ENCODE measurements around the gene DAD1. TPM values are rescaled to one million over a fixed set of nuclear protein-coding genes. Genes with fewer than 3 reads are reported as not detected.

DAD1 gene
- total RNA-seq, 4 donors from 2014 or later = 31.4 to 154 (median 141) TPM

DNA sequence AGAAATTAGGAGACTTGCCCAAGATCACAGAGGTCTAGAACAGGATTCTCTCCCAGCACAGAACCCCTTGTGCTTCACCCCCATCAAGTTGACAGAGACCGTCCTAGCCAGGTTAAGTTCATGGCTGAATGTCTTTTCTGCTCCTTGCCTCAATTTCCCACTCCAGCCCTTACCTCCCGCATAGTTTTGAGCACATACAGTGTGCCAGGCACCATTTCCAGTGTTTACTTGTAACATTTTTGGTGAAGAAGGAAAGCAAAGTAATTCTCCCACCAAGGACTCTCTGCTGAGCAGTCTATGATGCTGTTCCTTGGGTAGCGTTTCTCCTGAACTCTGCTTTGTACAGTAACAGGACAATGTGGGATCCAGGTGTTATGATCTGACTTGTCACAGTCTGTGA lies 10.3 kb upstream of the DAD1 start:
- DNase-seq = no peak
- whole genome bisulfite sequencing, 2 donors (ENCODE audit: low coverage in 1 of 2) = 72 to 78% methylated on average over 3 of the region's 3 CpGs
- in situ Hi-C loops (cut with MboI; ENCODE audit: low pct_ligation_motif_present in 1 of 4, low pct_unique_long_range_greater_than_20kb in 1 of 4, low sequenced_read_pairs in 3 of 4) = loop anchor here in 1 of 4 donors (25.0 kb wide), 1 partner anchor 238 kb away; the partner anchor contains the start of genes MMP14 and MRPL52
- H3K4me3 ChIP-seq = peak overlapping the region in 3 of 4 donors; percentile 64 to 73 (median 68)
- H3K27me3 ChIP-seq = no peaks in the 10 kb centered on the region
- H3K36me3 ChIP-seq = peaks cover 0 to 20% (median 9%) of the 10 kb centered on the region in 4 donors
- TF ChIP-seq, protein P1, sequence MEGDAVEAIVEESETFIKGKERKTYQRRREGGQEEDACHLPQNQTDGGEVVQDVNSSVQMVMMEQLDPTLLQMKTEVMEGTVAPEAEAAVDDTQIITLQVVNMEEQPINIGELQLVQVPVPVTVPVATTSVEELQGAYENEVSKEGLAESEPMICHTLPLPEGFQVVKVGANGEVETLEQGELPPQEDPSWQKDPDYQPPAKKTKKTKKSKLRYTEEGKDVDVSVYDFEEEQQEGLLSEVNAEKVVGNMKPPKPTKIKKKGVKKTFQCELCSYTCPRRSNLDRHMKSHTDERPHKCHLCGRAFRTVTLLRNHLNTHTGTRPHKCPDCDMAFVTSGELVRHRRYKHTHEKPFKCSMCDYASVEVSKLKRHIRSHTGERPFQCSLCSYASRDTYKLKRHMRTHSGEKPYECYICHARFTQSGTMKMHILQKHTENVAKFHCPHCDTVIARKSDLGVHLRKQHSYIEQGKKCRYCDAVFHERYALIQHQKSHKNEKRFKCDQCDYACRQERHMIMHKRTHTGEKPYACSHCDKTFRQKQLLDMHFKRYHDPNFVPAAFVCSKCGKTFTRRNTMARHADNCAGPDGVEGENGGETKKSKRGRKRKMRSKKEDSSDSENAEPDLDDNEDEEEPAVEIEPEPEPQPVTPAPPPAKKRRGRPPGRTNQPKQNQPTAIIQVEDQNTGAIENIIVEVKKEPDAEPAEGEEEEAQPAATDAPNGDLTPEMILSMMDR (IDR thresholded peaks at IDR 0.05) = no peak
- TF ChIP-seq POLR2A (IDR thresholded peaks at IDR 0.05) = no peak
- no peak for TF ChIP-seq EP300 (IDR thresholded peaks at IDR 0.05; ENCODE audit: low read depth)
- no peak for TF ChIP-seq POLR2AphosphoS5 (IDR thresholded peaks at IDR 0.05)
- peaks cover 6 to 28% (median 17%) of the 10 kb centered on the region in 4 donors for H3K4me1 ChIP-seq
- no peaks in the 10 kb centered on the region for H3K9me3 ChIP-seq
- intact Hi-C loops (cut with DNase I; ENCODE audit: low total_unique reads) = no loop called here
- H3K27ac ChIP-seq = peak overlapping the region in 3 of 4 donors; percentile 88 to 91 (median 91)

DNA sequence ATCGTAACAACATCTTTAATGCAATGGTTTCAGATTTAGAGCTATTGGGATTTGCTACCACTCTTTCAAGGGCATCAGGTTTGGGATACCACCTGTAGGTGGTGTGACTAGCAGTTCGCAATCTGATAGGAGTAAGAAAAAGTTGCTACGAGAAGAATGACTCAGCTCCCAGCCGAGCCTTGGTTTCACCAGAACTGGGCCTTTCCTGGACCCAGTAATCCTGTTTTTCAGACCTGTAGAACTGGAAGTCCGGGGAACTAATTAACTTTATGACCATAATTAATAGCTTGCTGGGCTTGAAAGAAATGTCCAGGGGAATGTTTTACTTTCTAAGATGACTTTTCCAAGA lies 9.8 kb upstream of the DAD1 start:
- Histone ChIP-seq H3K27me3 (no peaks in the 10 kb centered on the region), H3K9me3 (no peaks in the 10 kb centered on the region), H3K36me3 (peaks cover 0 to 18% (median 7%) of the 10 kb centered on the region in 4 donors), H3K27ac (peak overlapping the region; percentile 84 to 91 (median 90)), H3K4me3 (peak overlapping the region; percentile 41 to 73 (median 66)), H3K4me1 (peaks cover 6 to 32% (median 19%) of the 10 kb centered on the region in 4 donors)
- DNase-seq = peak; percentile 60
- WGBS, 2 donors (ENCODE audit: low coverage in 1 of 2) = 0 to 3% methylated on average over 1 to 5 of the region's 5 CpGs
- intact Hi-C loops (cut with DNase I; ENCODE audit: low total_unique reads) = no loop called here
- in situ Hi-C loops (cut with MboI; ENCODE audit: low pct_ligation_motif_present in 1 of 4, low pct_unique_long_range_greater_than_20kb in 1 of 4, low sequenced_read_pairs in 3 of 4) = loop anchor here in 1 of 4 donors (25.0 kb wide), 1 partner anchor 238 kb away; the partner anchor contains the start of genes MMP14 and MRPL52
- TF ChIP-seq EP300 (IDR thresholded peaks at IDR 0.05; ENCODE audit: low read depth) (no peak), POLR2AphosphoS5 (IDR thresholded peaks at IDR 0.05) (peak in 1 of 3 donors; percentile 12)
- TF ChIP-seq, protein P1 (IDR thresholded peaks at IDR 0.05) = peak in 2 of 5 experiments; percentile 9 to 36

DNA sequence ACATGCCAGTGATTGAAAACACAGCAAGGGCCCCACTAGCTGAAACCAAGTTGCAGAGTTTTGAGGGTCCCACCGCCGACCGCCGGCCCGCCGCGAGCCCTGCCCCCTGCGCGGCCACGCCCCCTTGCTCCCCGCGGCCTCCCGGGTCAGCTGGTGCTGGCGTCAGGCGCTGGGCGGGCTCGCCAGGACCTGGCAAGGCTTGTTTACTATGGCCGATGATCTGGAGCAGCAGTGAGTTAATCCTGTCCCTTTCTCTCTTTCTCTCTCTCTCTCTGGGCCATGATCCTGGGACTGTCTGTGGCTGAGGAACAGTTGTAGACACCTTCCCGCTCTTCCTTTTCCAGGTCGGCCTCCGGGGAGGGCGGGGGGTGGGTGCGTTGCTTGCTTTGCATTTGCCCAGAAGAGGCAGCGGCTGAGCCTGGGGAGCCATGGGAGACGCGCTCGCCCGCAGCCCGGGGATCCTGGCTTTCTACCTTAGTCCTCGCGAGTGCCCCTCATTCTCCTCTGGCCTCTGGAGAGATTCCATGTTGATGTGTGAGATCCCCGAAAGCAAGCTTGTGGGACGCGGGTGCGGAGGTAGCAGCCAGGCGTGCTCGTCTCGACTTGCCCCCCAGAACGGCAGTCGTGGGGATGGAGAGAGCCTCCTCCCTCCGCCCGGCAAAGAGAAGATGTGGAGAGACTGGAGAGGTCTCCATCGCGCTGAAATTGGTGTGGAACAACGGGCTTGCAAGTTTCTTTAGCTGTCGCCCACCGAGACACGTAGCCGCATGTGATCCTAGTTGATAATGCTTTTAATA lies 9.3 kb upstream of the DAD1 start, which contains the start of gene ABHD4:
ABHD4 (plus strand) TSS at position 202 of the 797 bp plus-strand sequence; CDS start at position 209, 7 bp downstream.
- Histone ChIP-seq H3K9me3 (no peaks in the 10 kb centered on the region), H3K36me3 (peaks cover 0 to 13% (median 4%) of the 10 kb centered on the region in 4 donors), H3K4me1 (peaks cover 6 to 38% (median 19%) of the 10 kb centered on the region in 4 donors), H3K27ac (peak within 1 kb of the TSS; percentile 84 to 91 (median 90)), H3K27me3 (no peaks in the 10 kb centered on the region), H3K4me3 (peak within 1 kb of the TSS; percentile 41 to 73 (median 66))
- in situ Hi-C loops (cut with MboI; ENCODE audit: low pct_ligation_motif_present in 1 of 4, low pct_unique_long_range_greater_than_20kb in 1 of 4, low sequenced_read_pairs in 3 of 4) = loop anchor here in 1 of 4 donors (25.0 kb wide), 1 partner anchor 239 kb away; the partner anchor contains the start of genes MMP14 and MRPL52
- 0 to 1% methylated on average over 3 to 48 of the region's 49 CpGs for WGBS, 2 donors (ENCODE audit: low coverage in 1 of 2)
- intact Hi-C loops (cut with DNase I; ENCODE audit: low total_unique reads) = no loop called here
- DNase-seq = peak; percentile 89
- peak; percentile 91 to 94 (median 92) for TF ChIP-seq POLR2AphosphoS5 (IDR thresholded peaks at IDR 0.05)
- TF ChIP-seq EP300 (IDR thresholded peaks at IDR 0.05; ENCODE audit: low read depth) = no peak
- TF ChIP-seq, protein P1 (IDR thresholded peaks at IDR 0.05) = no peak
- peak; percentile 90 for TF ChIP-seq POLR2A (IDR thresholded peaks at IDR 0.05)

DNA sequence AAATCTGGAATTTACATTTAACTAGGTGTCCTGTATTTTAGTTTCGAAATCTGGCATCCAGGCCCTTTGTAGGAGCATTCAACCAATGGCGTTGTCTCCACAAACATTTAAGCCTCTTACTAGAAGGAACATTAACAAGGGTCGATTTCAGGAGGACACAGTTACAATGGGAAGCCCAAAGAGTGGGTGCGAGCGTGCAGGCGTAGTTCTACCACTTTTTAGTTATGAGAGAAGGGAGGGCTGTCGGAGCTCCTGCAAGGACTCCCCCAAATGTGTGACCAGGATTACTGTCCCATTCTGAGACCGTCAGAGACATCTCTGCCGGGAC lies 8.7 kb upstream of the DAD1 start:
- peaks cover 0 to 9% (median 4%) of the 10 kb centered on the region in 4 donors for H3K36me3 ChIP-seq
- 10 to 22% methylated on average over 3 to 9 of the region's 9 CpGs for WGBS, 2 donors (ENCODE audit: low coverage in 1 of 2)
- intact Hi-C loops (cut with DNase I; ENCODE audit: low total_unique reads) (no loop called here), in situ Hi-C loops (cut with MboI; ENCODE audit: low pct_ligation_motif_present in 1 of 4, low pct_unique_long_range_greater_than_20kb in 1 of 4, low sequenced_read_pairs in 3 of 4) (loop anchor here in 1 of 4 donors (25.0 kb wide), 1 partner anchor 240 kb away; the partner anchor contains the start of genes MMP14 and MRPL52)
- H3K27ac ChIP-seq = peak overlapping the region; percentile 84 to 91 (median 90)
- DNase-seq = no peak
- peak overlapping the region; percentile 41 to 73 (median 66) for H3K4me3 ChIP-seq
- H3K9me3 ChIP-seq = no peaks in the 10 kb centered on the region
- no peaks in the 10 kb centered on the region for H3K27me3 ChIP-seq
- TF ChIP-seq POLR2A (IDR thresholded peaks at IDR 0.05) (no peak), EP300 (IDR thresholded peaks at IDR 0.05; ENCODE audit: low read depth) (no peak), POLR2AphosphoS5 (IDR thresholded peaks at IDR 0.05) (no peak)
- TF ChIP-seq, protein P1 (IDR thresholded peaks at IDR 0.05) = no peak
- peaks cover 6 to 44% (median 19%) of the 10 kb centered on the region in 4 donors for H3K4me1 ChIP-seq

Data from transverse colon (tissue), 4 donors.